HL-60 (cell line): ENCODE data around the gene SMIM38.

ENCODE experiments used
- DNase-seq, 2 experiments: peaks; one replicate each; pipeline ENCODE4 v3.0.0-alpha.2; 2010 to 2020; ENCODE audit warnings: low read depth in 1 of 2, low spot score in 1 of 2
- H3K27ac ChIP-seq: fragments of 250-450 bp; sonication (Bioruptor Pico); replicated peaks from 2 replicates; pipeline ENCODE4 v1.5.1; 2020; ENCODE audit warnings: mild to moderate bottlenecking, moderate library complexity
- H3K27me3 ChIP-seq: fragments of 250-450 bp; sonication (Bioruptor Pico); 2 replicates; pipeline ENCODE4 v1.5.1; 2021; ENCODE audit warnings: mild to moderate bottlenecking, moderate library complexity; ENCODE audit not compliant: insufficient read depth, poor library complexity, severe bottlenecking
- H3K4me3 ChIP-seq: replicated peaks from 2 replicates; pipeline ENCODE4 v1.5.1; 2011; ENCODE audit warnings: mild to moderate bottlenecking, control low read depth, low read length; ENCODE audit not compliant: insufficient read depth
- CTCF ChIP-seq: IDR thresholded peaks from one replicate; pipeline ENCODE4 v1.5.1; 2011; ENCODE audit warnings: low read length, control low read depth, inconsistent platforms; ENCODE audit not compliant: insufficient read depth
- GABPA ChIP-seq: IDR thresholded peaks from 2 replicates; pipeline ENCODE4 v1.6.1; 2012; ENCODE audit warnings: low read depth
- POLR2AphosphoS5 ChIP-seq: IDR thresholded peaks from 2 replicates; pipeline ENCODE4 v1.6.1; 2012; ENCODE audit warnings: low read depth
- REST ChIP-seq: IDR thresholded peaks from 2 replicates; pipeline ENCODE4 v1.6.1; 2012; ENCODE audit warnings: low read depth; ENCODE audit not compliant: insufficient replicate concordance
- SPI1 ChIP-seq: IDR thresholded peaks from 2 replicates; pipeline ENCODE4 v1.6.1; 2012; ENCODE audit warnings: low read depth, mild to moderate bottlenecking, borderline replicate concordance

SMIM38 gene

DNA sequence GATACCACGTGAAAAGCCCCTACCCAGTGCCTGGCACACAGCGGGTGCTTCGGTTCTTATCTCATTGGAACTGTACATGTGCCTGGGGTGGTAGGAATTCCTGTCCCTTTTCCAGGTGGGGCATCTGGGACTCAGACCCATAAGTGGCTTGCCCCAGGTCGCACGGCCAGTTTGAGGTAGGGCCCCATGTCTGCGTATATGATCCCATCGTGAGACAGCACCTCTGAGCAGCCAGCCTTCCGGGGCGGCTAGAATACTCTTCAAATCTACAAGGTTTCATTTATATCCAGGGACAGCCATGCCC lies 33.5 kb upstream of the SMIM38 start:
- TF ChIP-seq POLR2AphosphoS5 (no peak), SPI1 (no peak), CTCF (no peak), GABPA (no peak), REST (no peak)
- Histone ChIP-seq H3K27ac (no peak overlapping the region), H3K27me3 (no peaks in the 10 kb centered on the region), H3K4me3 (no peak overlapping the region)
- DNase-seq, result no peak

GRCh38 chr11:69122630-69123431 lies 32.9 kb upstream of the SMIM38 start:
- no peak for DNase-seq
- Histone ChIP-seq H3K27me3 (no peaks in the 10 kb centered on the region), H3K27ac (no peak overlapping the region), H3K4me3 (no peak overlapping the region)
- TF ChIP-seq GABPA, result no peak
- TF ChIP-seq CTCF, result no peak
- no peak for TF ChIP-seq REST
- TF ChIP-seq SPI1, result no peak
- TF ChIP-seq POLR2AphosphoS5, result no peak

DNA sequence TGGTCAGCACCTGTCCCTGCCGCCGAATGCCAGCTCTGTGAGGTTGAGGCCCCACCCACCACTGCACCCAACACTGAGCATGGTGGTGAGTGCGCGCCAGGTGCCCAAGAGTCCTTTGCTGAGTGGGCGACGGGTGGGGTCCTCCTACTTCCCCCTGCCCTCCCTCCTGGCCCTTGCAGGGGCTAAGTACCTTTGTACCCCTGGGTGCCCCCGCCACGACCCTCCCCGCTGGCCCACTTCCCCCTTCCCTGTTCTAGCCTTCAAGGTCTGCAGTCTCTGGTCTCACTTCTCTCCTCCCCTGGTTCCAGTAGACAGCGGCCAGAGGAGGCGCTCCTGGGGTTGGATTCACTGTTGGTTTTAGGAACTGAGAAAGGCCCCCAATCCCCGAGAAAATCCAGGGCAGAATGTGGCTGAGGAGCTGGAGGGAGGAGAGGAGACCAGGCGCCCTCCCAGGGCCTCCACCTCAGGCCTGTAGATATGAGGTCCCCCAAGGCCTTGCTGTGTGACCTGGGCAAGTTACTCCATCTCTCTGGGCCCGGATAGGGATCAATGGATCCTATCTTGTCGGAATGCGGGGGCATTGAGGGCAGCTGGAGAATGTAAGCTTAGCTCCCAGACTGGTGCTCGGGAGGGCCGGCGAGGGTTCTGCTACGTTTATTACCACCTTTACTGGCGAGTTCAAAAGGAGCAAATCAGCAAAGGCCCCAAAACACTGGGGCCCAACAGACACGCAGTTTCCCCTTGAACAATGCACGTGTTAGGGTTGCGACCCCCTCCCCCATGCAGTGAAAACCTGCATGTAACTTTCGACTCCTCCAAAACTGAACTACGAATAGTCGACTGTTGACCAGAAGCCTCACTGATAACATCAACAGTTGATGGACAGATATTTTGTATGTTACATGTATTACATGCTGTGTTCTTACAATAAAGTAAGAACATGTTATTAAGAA lies 31.9 kb upstream of the SMIM38 start:
- no peak for TF ChIP-seq REST
- no peak for TF ChIP-seq SPI1
- no peak for TF ChIP-seq GABPA
- no peak for TF ChIP-seq POLR2AphosphoS5
- no peak for TF ChIP-seq CTCF
- Histone ChIP-seq H3K27me3 (no peaks in the 10 kb centered on the region), H3K27ac (no peak overlapping the region), H3K4me3 (no peak overlapping the region)
- no peak for DNase-seq
